ENCODE results near the gene LRCH3.

DNA sequence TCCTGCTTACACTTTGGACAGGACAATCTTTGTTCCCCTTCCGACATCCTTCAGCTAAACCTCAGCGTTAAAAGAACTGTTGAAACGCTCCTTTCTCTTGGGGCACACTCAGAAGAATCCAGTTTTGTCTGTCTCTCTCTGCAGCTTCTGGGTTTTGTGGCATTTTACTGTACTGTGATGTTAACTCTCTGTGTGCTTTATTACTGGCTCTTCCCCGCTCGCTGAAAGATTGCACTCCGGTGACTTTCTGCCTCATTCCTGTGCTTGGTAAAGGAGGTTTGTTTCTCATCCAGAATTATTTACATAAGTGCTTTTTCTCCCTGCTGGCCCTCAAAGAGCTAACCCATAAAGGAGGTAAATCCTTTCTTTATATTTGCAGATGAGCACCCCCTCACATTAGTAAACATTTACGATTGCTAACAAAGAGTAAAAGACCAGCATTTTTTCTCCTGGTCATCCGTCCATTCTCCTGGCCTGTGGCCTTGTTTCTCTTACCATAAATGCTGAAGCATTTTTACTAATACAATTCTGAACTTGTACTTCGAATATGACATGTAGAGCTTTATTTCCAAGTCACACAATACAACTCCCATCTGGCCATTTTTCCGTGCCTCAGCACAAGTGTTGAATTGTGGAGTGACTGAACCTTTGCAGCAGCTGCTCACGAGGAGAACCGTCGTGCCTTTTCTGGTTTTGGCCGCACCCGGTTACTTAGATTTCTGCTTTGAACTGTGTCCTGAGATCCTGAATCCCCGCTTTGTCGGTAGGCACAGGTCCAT lies 89.6 kb downstream of the LRCH3 start:
- no peak for TF ChIP-seq POLR2AphosphoS5 (IDR thresholded peaks at IDR 0.05)
- TF ChIP-seq, protein P1, sequence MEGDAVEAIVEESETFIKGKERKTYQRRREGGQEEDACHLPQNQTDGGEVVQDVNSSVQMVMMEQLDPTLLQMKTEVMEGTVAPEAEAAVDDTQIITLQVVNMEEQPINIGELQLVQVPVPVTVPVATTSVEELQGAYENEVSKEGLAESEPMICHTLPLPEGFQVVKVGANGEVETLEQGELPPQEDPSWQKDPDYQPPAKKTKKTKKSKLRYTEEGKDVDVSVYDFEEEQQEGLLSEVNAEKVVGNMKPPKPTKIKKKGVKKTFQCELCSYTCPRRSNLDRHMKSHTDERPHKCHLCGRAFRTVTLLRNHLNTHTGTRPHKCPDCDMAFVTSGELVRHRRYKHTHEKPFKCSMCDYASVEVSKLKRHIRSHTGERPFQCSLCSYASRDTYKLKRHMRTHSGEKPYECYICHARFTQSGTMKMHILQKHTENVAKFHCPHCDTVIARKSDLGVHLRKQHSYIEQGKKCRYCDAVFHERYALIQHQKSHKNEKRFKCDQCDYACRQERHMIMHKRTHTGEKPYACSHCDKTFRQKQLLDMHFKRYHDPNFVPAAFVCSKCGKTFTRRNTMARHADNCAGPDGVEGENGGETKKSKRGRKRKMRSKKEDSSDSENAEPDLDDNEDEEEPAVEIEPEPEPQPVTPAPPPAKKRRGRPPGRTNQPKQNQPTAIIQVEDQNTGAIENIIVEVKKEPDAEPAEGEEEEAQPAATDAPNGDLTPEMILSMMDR (IDR thresholded peaks at IDR 0.05): no peak
